HEK293 (cell line): Measurements from ENCODE around the gene PPP1R27.
A peak's percentile ranks its signal among the peaks of the same experiment; 100 is the strongest.

Experiments
- AEBP2 ChIP-seq: fragments of 450-650 bp; formaldehyde crosslinking; IDR thresholded peaks from 2 replicates; pipeline ENCODE4 v1.5.1; 2016; ENCODE audit warnings: missing biosample characterization, missing genetic modification characterization, borderline replicate concordance
- BCL11A ChIP-seq: fragments of 450-650 bp; formaldehyde crosslinking; IDR thresholded peaks from 2 replicates; pipeline ENCODE4 v1.5.1; 2016; ENCODE audit warnings: low read depth, missing biosample characterization, missing genetic modification characterization
- BCL6B ChIP-seq: fragments of 450-650 bp; formaldehyde crosslinking; IDR thresholded peaks from 2 replicates; pipeline ENCODE4 v1.5.1; 2017; ENCODE audit warnings: missing biosample characterization, missing genetic modification characterization
- HIC1 ChIP-seq: fragments of 450-650 bp; formaldehyde crosslinking; IDR thresholded peaks from 2 replicates; pipeline ENCODE4 v1.5.1; 2016; ENCODE audit warnings: missing biosample characterization, missing genetic modification characterization
- IKZF3 ChIP-seq: fragments of 450-650 bp; IDR thresholded peaks from 2 replicates; pipeline ENCODE4 v1.5.0; 2018; ENCODE audit warnings: missing biosample characterization, mild to moderate bottlenecking, missing genetic modification characterization, moderate library complexity
- OSR2 ChIP-seq: fragments of 450-650 bp; formaldehyde crosslinking; IDR thresholded peaks from 2 replicates; pipeline ENCODE4 v1.5.1; 2016; ENCODE audit warnings: missing biosample characterization, missing genetic modification characterization
- SP3 ChIP-seq: fragments of 450-650 bp; formaldehyde crosslinking; IDR thresholded peaks from 2 replicates; pipeline ENCODE4 v1.5.1; 2016; ENCODE audit warnings: missing biosample characterization, missing genetic modification characterization
- ZBTB21 ChIP-seq: fragments of 450-650 bp; formaldehyde crosslinking; IDR thresholded peaks from 2 replicates; pipeline ENCODE4 v1.5.1; 2017; ENCODE audit warnings: missing biosample characterization, missing genetic modification characterization
- ZEB2 ChIP-seq: fragments of 450-650 bp; formaldehyde crosslinking; IDR thresholded peaks from 2 replicates; pipeline ENCODE4 v1.5.1; 2016; ENCODE audit warnings: missing biosample characterization, missing genetic modification characterization
- ZFHX2 ChIP-seq: fragments of 450-650 bp; formaldehyde crosslinking; conservative IDR thresholded peaks from 2 replicates; pipeline ENCODE4 v1.5.1; 2016; ENCODE audit warnings: missing biosample characterization, missing genetic modification characterization
- ZFP3 ChIP-seq: fragments of 450-650 bp; formaldehyde crosslinking; IDR thresholded peaks from 2 replicates; pipeline ENCODE4 v1.5.1; 2016; ENCODE audit warnings: low read depth, missing biosample characterization, missing genetic modification characterization
- ZFP69B ChIP-seq: fragments of 450-650 bp; formaldehyde crosslinking; IDR thresholded peaks from 2 replicates; pipeline ENCODE4 v1.5.1; 2016; ENCODE audit warnings: missing biosample characterization, missing genetic modification characterization
- ZNF112 ChIP-seq: fragments of 450-650 bp; formaldehyde crosslinking; IDR thresholded peaks from 2 replicates; pipeline ENCODE4 v1.5.0; 2017; ENCODE audit warnings: missing biosample characterization, missing genetic modification characterization
- ZNF133 ChIP-seq: fragments of 450-650 bp; formaldehyde crosslinking; IDR thresholded peaks from 2 replicates; pipeline ENCODE4 v1.5.1; 2016; ENCODE audit warnings: missing biosample characterization, missing genetic modification characterization
- ZNF155 ChIP-seq: fragments of 450-650 bp; formaldehyde crosslinking; IDR thresholded peaks from 2 replicates; pipeline ENCODE4 v1.5.1; 2016; ENCODE audit warnings: missing biosample characterization, missing genetic modification characterization
- ZNF202 ChIP-seq: fragments of 450-650 bp; formaldehyde crosslinking; IDR thresholded peaks from 2 replicates; pipeline ENCODE4 v1.5.1; 2016; ENCODE audit warnings: missing biosample characterization, missing genetic modification characterization, borderline replicate concordance
- ZNF214 ChIP-seq: fragments of 450-650 bp; formaldehyde crosslinking; IDR thresholded peaks from 2 replicates; pipeline ENCODE4 v1.5.1; 2017; ENCODE audit warnings: missing biosample characterization, mild to moderate bottlenecking, missing genetic modification characterization, borderline replicate concordance
- ZNF223 ChIP-seq: fragments of 450-650 bp; formaldehyde crosslinking; IDR thresholded peaks from 2 replicates; pipeline ENCODE4 v1.5.1; 2016; ENCODE audit warnings: missing biosample characterization, missing genetic modification characterization
- ZNF311 ChIP-seq: fragments of 450-650 bp; formaldehyde crosslinking; IDR thresholded peaks from 2 replicates; pipeline ENCODE4 v1.5.1; 2017; ENCODE audit warnings: missing biosample characterization, missing genetic modification characterization, borderline replicate concordance
- ZNF341 ChIP-seq: fragments of 450-650 bp; formaldehyde crosslinking; IDR thresholded peaks from 2 replicates; pipeline ENCODE4; 2016; ENCODE audit warnings: low read depth, missing biosample characterization, missing genetic modification characterization
- ZNF366 ChIP-seq: fragments of 450-650 bp; formaldehyde crosslinking; conservative IDR thresholded peaks from 2 replicates; pipeline ENCODE4 v1.5.1; 2016; ENCODE audit warnings: missing biosample characterization, missing genetic modification characterization
- ZNF510 ChIP-seq: fragments of 450-650 bp; formaldehyde crosslinking; IDR thresholded peaks from 2 replicates; pipeline ENCODE4 v1.5.1; 2018; ENCODE audit warnings: mild to moderate bottlenecking, missing genetic modification characterization, missing biosample characterization; ENCODE audit not compliant: insufficient replicate concordance
- ZNF514 ChIP-seq: fragments of 450-650 bp; formaldehyde crosslinking; IDR thresholded peaks from 2 replicates; pipeline ENCODE4 v1.5.1; 2016; ENCODE audit warnings: missing biosample characterization, missing genetic modification characterization
- ZNF521 ChIP-seq: fragments of 450-650 bp; formaldehyde crosslinking; IDR thresholded peaks from 2 replicates; pipeline ENCODE4 v1.5.1; 2017; ENCODE audit warnings: missing biosample characterization, mild to moderate bottlenecking, missing genetic modification characterization
- ZNF571 ChIP-seq: fragments of 450-650 bp; formaldehyde crosslinking; IDR thresholded peaks from 2 replicates; pipeline ENCODE4 v1.5.0; 2017; ENCODE audit warnings: missing biosample characterization, missing genetic modification characterization
- ZNF596 ChIP-seq: fragments of 450-650 bp; IDR thresholded peaks from 2 replicates; pipeline ENCODE4 v1.5.0; 2018; ENCODE audit warnings: missing biosample characterization, mild to moderate bottlenecking, missing genetic modification characterization, moderate library complexity
- ZNF621 ChIP-seq: fragments of 450-650 bp; formaldehyde crosslinking; IDR thresholded peaks from 2 replicates; pipeline ENCODE4 v1.5.1; 2017; ENCODE audit warnings: missing biosample characterization, missing genetic modification characterization
- ZNF660 ChIP-seq: fragments of 450-650 bp; IDR thresholded peaks from 2 replicates; pipeline ENCODE4 v1.5.1; 2018; ENCODE audit warnings: missing biosample characterization, mild to moderate bottlenecking, missing genetic modification characterization
- ZNF768 ChIP-seq: fragments of 450-650 bp; formaldehyde crosslinking; IDR thresholded peaks from 2 replicates; pipeline ENCODE4 v1.5.1; 2018; ENCODE audit warnings: missing biosample characterization, mild to moderate bottlenecking, missing genetic modification characterization
- ZNF791 ChIP-seq: fragments of 450-650 bp; formaldehyde crosslinking; IDR thresholded peaks from 2 replicates; pipeline ENCODE4 v1.5.1; 2016; ENCODE audit warnings: missing biosample characterization, missing genetic modification characterization
- ZSCAN23 ChIP-seq: fragments of 450-650 bp; formaldehyde crosslinking; IDR thresholded peaks from 2 replicates; pipeline ENCODE4 v1.5.1; 2016; ENCODE audit warnings: missing biosample characterization, missing genetic modification characterization
- TF ChIP-seq, protein P1 (sequence below): fragments of 450-650 bp; formaldehyde crosslinking; IDR thresholded peaks from 2 replicates; pipeline ENCODE4 v1.5.1; 2016; ENCODE audit warnings: missing biosample characterization, missing genetic modification characterization
- TF ChIP-seq, protein P2 (sequence below): fragments of 450-650 bp; IDR thresholded peaks from 2 replicates; pipeline ENCODE4 v1.5.1; 2018; ENCODE audit warnings: missing biosample characterization, missing genetic modification characterization

PPP1R27 gene

DNA sequence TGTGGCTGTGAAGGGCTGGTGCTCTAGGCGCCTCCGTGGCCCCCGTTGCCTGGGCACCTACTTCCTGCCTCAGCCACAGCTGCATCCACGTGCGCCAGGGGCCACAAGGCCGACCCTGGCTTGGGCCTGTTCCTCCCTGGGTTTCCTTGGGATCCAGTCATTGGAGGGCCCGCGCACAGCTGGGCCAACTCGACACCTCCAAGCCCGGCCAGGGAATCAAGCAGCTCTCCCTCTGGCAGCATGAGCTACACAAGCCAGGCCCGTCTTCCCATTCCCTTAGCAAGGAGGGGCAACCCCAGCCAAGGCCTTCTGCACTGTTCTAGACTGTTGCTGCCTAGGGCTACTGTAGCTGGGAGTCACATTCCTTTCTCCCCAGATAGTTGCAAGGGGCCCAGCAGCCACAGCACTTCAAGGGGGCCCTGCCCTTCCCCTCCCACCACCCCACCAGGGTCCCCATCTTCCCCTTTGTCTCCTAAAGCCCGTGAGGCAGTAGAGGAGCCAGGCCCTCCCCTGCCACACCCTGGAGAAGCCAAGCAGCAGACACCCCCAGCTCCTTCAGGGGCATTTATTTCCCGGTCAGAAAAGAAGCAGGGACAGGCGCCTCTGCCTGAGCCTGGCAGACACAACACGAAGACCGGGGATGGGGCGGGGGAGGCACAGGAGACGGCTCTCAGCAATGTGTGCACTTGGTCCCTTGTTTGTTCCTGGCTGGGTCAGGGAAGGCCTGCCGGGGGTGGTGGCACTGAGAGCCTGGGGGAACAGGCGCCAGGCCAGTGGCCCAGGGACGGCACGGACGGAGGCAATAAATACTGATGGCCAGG, 32.5 kb upstream of the PPP1R27 start (continued):
- peak; percentile 2 for TF ChIP-seq BCL11A (tag by site-specific recombination)
- TF ChIP-seq ZNF366 (tag by site-specific recombination), result no peak
- peak; percentile 66 for TF ChIP-seq IKZF3 (tag by site-specific recombination)
- TF ChIP-seq ZNF571 (tag by site-specific recombination), result no peak
- TF ChIP-seq ZNF133 (tag by site-specific recombination), result no peak
- TF ChIP-seq SP3 (tag by site-specific recombination), result no peak
- TF ChIP-seq BCL6B (tag by site-specific recombination), result no peak
- no peak for TF ChIP-seq ZNF202 (tag by site-specific recombination)
- TF ChIP-seq ZNF621 (tag by site-specific recombination), result no peak
- TF ChIP-seq ZBTB21, result no peak
- TF ChIP-seq ZNF214 (tag by site-specific recombination), result no peak
- TF ChIP-seq ZFP69B (tag by site-specific recombination), result peak; percentile 82
- peak; percentile 40 for TF ChIP-seq ZEB2 (tag by site-specific recombination)
- TF ChIP-seq ZNF341, result no peak
- 0 out of 2 replicates have a peak, but pooled peaks have one; percentile 30 for TF ChIP-seq ZNF660 (tag by site-specific recombination)
- TF ChIP-seq ZNF155 (tag by site-specific recombination), result no peak
- no peak for TF ChIP-seq AEBP2 (tag by site-specific recombination)
- no peak for TF ChIP-seq ZNF521 (tag by site-specific recombination)
- TF ChIP-seq, protein P1, sequence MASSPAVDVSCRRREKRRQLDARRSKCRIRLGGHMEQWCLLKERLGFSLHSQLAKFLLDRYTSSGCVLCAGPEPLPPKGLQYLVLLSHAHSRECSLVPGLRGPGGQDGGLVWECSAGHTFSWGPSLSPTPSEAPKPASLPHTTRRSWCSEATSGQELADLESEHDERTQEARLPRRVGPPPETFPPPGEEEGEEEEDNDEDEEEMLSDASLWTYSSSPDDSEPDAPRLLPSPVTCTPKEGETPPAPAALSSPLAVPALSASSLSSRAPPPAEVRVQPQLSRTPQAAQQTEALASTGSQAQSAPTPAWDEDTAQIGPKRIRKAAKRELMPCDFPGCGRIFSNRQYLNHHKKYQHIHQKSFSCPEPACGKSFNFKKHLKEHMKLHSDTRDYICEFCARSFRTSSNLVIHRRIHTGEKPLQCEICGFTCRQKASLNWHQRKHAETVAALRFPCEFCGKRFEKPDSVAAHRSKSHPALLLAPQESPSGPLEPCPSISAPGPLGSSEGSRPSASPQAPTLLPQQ (tag by site-specific recombination), result 0 out of 2 replicates have a peak, but pooled peaks have one; percentile 25
- peak; percentile 90 for TF ChIP-seq HIC1
- TF ChIP-seq ZNF510 (tag by site-specific recombination), result no peak
- no peak for TF ChIP-seq ZNF768 (tag by site-specific recombination)
- TF ChIP-seq ZSCAN23, result no peak
- peak; percentile 98 for TF ChIP-seq OSR2 (tag by site-specific recombination)
- TF ChIP-seq ZNF223 (tag by site-specific recombination), result no peak
- no peak for TF ChIP-seq ZFHX2
- TF ChIP-seq ZNF596 (tag by site-specific recombination), result no peak
- TF ChIP-seq ZNF311 (tag by site-specific recombination), result no peak
- no peak for TF ChIP-seq ZNF791 (tag by site-specific recombination)
- no peak for TF ChIP-seq ZNF514 (tag by site-specific recombination)
- no peak for TF ChIP-seq ZFP3 (tag by site-specific recombination)
- TF ChIP-seq, protein P2, sequence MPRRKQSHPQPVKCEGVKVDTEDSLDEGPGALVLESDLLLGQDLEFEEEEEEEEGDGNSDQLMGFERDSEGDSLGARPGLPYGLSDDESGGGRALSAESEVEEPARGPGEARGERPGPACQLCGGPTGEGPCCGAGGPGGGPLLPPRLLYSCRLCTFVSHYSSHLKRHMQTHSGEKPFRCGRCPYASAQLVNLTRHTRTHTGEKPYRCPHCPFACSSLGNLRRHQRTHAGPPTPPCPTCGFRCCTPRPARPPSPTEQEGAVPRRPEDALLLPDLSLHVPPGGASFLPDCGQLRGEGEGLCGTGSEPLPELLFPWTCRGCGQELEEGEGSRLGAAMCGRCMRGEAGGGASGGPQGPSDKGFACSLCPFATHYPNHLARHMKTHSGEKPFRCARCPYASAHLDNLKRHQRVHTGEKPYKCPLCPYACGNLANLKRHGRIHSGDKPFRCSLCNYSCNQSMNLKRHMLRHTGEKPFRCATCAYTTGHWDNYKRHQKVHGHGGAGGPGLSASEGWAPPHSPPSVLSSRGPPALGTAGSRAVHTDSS (tag by site-specific recombination), result no peak; the same call in 1 of the 2 replicates
- no peak for TF ChIP-seq ZNF112
